GM19463 (cell line): ENCODE results near the gene HERC4.
"Not testable (repeated sequence)": the region's sequence is repeated elsewhere in the genome, so short reads cannot be mapped to it uniquely, and the experiment has no call there.

Source experiments
- ATAC-seq: cut with Tn5 transposase; IDR thresholded peaks from one replicate; pipeline ENCODE4 v1.9.1; 2021; ENCODE audit warnings: mild to moderate bottlenecking, moderate library complexity; ENCODE audit not compliant: unreplicated experiment

HERC4 gene

DNA sequence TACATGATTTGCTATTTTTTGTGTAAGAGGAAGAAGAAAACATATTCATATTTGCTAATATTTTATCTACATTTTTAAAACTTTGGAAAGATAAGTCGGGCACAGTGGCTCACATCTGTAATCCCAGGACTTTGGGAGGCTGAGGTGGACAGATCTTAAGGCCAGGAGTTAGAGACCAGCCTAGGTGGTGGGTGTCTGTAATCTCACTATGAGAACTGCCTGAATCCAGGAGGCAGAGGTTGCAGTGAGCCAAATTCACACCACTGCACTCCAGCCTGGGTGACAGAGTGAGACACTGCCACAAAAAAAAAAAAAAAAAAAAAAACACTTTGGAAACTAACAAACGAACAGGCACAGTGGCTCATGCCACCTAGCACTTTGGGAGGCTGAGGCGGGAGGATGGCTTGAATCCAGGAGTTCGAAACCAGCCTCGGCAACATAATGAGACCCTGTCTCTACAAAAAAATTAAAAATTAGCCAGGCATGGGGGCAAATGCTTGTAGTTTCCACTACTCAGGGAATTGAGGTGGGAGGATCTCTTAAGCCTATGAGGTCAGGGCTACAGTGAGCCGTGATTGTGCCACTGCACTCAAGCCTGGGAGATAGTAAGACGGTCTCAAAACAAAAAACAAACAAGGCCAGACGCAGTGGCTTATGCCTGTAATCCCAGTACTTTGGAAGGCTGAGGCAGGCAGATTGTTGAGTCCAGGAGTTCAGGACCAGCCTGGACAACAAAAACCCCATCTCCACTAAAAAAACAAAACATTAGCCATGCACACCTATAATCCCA is 25.6 kb downstream of the HERC4 start:
- ATAC-seq: no peak

- ATAC-seq: no peak
Observed at GRCh38 chr10:68047554-68048327, 27.3 kb downstream of the HERC4 start.

- no peak for ATAC-seq
Observed at GRCh38 chr10:68047122-68047521, 28.0 kb downstream of the HERC4 start.

- no peak for ATAC-seq
Observed at GRCh38 chr10:68046642-68047041, 28.4 kb downstream of the HERC4 start.

DNA sequence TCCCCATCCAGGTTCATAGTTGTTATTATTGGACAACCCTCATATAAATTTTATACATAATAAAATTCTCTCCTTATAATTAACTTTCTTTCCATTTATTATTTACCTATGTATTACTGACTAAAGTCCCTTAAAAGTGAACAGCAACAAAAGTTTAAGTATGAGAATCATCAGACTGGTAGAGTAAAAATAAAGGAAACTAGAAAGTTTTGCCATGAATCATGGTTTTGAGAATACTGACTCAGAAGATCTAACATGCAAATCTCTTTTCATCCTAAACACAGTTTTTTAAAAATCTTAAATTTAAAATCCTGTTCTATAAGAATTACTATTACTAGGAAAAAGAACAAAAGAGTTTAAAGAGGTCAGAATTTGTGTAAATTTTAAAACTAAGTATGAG is 32.1 kb downstream of the HERC4 start:
- ATAC-seq: no peak

DNA sequence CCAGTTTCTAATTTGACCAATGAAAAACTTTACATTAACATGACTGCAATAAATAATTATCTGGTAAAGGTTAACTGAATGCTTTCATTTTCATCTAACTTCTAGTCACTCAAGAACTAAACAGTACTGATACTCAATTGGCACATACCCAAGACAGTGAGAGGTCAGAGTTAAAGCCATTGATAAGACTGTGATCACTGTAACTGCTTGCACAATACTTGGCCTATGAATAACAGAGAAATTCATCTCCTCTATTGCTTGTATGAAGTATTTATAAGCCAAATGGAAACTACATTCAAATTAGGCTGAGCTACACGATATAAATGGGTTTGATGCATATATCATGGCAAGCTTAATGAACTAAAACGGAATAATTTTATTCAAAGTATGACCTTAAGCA is 43.0 kb downstream of the HERC4 start:
- no peak for ATAC-seq

GRCh38 chr10:68027429-68027828 is 47.7 kb downstream of the HERC4 start:
- no peak for ATAC-seq

GRCh38 chr10:68023292-68023691 is 51.8 kb downstream of the HERC4 start:
- ATAC-seq: no peak

DNA sequence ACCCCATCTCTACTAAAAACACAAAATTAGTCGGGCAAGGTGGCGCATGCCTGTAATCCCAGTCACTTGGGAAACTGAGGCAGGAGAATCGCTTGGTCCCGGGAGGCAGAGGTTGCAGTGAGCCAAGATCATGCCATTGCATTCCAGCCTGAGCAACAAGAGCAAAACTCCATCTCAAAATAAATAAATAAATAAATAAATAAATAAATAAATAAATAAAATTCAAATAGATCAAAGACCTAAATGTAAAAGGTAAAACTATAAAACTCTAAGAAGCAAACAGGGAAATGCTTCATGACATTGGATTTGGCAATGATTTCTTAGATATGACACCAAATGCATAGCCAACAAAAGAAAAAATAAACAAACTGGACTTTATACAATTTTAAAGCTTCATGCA is 52.8 kb downstream of the HERC4 start:
- ATAC-seq: not testable (repeated sequence)

DNA sequence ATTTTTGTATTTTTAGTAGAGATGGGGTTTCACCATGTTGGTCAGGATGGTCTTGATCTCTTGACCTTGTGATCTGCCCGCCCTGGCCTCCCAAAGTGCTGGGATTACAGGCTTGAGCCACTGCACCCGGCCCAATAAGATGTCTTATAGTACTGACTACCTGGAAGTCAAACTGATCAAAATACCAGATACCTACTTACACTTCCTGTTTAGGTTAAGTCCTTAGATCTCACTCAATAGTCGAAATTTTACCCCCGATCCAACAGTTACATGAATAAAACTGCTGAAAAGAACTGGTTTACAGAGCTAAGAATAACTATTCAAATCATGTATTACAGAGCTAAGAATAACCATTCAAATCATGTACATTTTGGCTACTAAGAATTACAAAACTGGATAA is 58.6 kb downstream of the HERC4 start:
- ATAC-seq: not testable (repeated sequence)

GRCh38 chr10:68010426-68010940 is 64.6 kb downstream of the HERC4 start:
- ATAC-seq: no peak

- ATAC-seq: no peak
Observed at GRCh38 chr10:68007356-68007755, 67.7 kb downstream of the HERC4 start.

DNA sequence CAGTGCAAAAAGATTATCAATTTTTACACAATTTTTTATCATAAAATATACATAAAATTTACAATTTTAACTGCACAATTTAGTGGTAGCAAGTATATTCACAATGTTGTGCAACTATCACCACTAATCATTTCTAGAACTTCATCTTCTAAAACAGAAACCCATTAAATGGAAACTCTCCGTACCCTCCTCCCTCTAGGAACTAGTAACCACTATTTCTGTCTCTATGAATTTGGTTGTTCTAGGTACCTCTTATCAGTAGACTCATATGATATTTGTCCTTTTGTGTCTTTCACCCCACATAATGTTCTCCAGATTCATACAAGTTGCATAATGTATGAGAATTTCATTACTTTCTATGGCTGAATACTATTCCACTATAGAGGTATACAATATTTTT is 73.5 kb downstream of the HERC4 start:
- ATAC-seq: no peak

GRCh38 chr10:68001000-68001399 is 74.1 kb downstream of the HERC4 start:
- no peak for ATAC-seq

- ATAC-seq: no peak
Observed at GRCh38 chr10:67990093-67990492, 85.0 kb downstream of the HERC4 start.

DNA sequence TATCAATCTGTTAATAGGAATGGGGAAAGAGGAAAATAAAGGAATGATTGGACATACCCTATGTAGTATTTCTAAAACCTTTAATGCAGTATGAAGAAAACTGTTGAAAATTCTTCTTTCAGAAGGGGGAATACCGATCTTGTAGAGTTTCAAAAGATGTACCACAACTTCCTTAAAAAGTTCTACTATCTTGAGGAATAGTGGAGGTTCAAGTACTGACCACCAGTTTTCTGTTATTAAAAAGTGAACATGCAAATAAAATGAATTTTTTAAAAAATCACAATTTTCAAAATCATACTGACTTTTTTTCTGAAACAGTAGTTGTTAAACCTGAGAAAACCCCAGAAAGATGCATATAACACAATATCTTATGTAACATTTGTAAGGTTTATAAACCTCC is 86.5 kb downstream of the HERC4 start:
- no peak for ATAC-seq

DNA sequence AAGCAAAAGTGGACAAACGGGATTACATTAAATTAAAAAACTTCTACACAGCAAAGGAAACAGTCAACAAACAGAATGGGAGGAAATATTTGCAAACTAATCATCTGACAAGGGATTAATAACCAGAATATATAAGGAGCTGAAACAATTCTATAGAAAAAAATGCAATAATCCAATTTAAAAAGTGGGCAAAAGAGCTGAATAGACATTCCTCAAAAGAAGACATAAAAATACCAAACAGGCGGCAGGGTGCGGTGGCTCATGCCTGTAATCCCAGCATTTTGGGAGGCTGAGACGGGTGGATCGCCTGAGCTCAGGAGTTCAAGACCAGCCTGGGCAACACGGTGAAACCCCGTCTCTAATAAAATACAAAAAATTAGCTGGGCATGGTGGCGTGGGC is 92.5 kb downstream of the HERC4 start:
- ATAC-seq: not testable (repeated sequence)

DNA sequence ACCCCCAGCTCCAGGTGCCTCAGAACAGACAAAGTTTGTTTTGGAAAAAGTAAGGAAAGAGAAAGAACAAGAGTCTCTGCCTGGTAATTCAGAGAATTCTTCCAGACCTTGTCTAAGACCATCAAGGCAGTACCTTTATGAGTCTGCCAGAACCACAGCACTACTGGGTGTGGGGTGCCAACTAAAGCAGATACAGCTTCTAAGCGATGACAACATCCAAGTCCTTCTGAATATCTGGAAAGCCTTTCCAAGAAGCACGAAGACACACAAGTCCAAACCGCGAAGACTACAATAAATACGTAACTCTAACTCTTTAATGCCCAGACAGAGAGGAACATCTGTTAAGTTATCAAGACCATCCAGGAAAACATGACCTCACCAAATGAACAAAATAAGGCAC is 96.3 kb downstream of the HERC4 start:
- ATAC-seq: no peak

GRCh38 chr10:67977251-67977650 is 97.8 kb downstream of the HERC4 start:
- no peak for ATAC-seq

DNA sequence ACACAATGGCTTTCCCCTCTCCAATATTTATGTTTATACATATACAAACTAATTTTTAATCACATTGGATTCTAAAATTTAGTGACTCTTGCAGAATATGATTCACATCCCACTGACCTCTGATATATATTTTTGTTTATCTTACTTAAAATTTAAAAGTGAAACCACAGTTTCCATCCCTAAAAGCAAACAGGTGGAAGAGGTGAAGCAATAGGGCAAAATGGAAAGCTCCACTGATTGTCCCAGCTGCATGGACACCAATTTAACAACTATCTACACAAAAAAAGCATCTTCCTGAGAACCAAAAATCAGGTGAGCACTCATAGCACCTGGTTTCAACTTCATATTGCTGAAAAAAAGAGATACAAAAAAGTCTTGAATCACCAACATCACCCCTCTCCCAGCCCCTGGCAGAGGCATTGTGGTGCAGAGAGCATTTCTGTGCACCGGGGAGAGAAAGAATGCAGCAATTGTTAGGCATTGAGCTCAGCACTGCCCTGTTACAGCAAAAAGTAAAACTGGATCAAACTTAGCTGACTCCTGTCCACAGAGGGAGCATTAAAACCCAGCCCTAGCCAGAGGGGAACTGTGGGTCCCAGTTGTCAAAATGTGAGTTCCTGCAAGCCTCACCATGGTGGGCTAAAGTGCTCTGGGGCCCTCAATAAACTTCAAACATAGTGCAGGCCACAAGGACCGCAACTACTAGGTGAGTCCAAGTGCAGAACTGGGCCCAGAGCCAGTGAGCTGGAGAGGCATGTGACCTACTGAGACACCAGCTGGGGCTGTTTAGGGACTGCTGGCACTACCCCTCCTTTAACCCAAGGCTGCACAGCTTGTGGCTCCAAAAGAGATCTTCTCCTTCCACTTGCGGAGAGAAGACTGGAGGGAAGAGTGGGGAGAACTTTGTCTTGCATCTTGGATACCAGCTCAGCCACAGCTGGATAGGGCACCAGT is 98.5 kb downstream of the HERC4 start:
- ATAC-seq: no peak

DNA sequence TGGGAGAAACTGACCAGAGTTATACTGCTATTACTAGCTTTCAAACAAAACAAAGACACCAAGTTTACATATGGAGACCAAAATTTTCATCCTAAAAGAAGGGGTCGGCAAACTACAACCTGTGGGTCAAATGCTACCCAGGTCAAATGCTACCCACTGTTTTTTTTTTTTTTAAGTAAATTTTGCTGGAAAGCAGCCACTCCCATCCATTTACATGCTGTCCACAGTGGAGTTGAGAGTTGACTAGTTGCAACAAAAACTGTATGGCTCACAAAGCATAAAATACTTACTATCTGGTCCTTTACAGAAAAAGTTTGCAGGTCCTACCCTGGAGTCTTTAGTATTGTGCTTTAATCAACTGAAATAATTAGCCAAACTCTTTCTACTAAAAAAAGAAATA is 99.2 kb downstream of the HERC4 start:
- no peak for ATAC-seq
